Erythroblast (primary cell): ENCODE data around the gene AP3S2.
"Not testable (repeated sequence)": the region's sequence is repeated elsewhere in the genome, so short reads cannot be mapped to it uniquely, and the experiment has no call there.

Source experiments
- DNase-seq, 2 experiments: peaks; one replicate each; lab custom pipeline; 2025; lab: John Stamatoyannopoulos, UW
- GATA1 ChIP-seq: IDR thresholded peaks from 2 replicates; pipeline ENCODE4 v1.6.1; 2011; ENCODE audit warnings: low read depth, mild to moderate bottlenecking, control low read depth, low read length, moderate library complexity
- POLR2A ChIP-seq: IDR thresholded peaks from 2 replicates; pipeline ENCODE4 v1.6.1; 2011; ENCODE audit warnings: mild to moderate bottlenecking, low read length

AP3S2 gene

GRCh38 chr15:89790206-89790605 is 103.6 kb downstream of the AP3S2 start:
- no peak for TF ChIP-seq GATA1
- no peak for TF ChIP-seq POLR2A
- DNase-seq = no peak

GRCh38 chr15:89788585-89788984 is 105.2 kb downstream of the AP3S2 start:
- DNase-seq = not testable (repeated sequence)

- TF ChIP-seq GATA1 = no peak
- no peak for TF ChIP-seq POLR2A
- no peak for DNase-seq
These were observed 105.8 kb downstream of the AP3S2 start for GRCh38 chr15:89787944-89788343.

- TF ChIP-seq POLR2A = no peak
- no peak for TF ChIP-seq GATA1
- DNase-seq = no peak
These were observed 108.0 kb downstream of the AP3S2 start for GRCh38 chr15:89785774-89786140.

- no peak for TF ChIP-seq GATA1
- TF ChIP-seq POLR2A = no peak
- no peak for DNase-seq
These were observed 108.6 kb downstream of the AP3S2 start for GRCh38 chr15:89785064-89785773.

GRCh38 chr15:89784686-89784960 is 109.2 kb downstream of the AP3S2 start:
- DNase-seq = no peak
- no peak for TF ChIP-seq GATA1
- no peak for TF ChIP-seq POLR2A

GRCh38 chr15:89783861-89784685 is 109.7 kb downstream of the AP3S2 start:
- no peak for TF ChIP-seq GATA1
- no peak for TF ChIP-seq POLR2A
- DNase-seq = no peak

- no peak for TF ChIP-seq POLR2A
- no peak for TF ChIP-seq GATA1
- peak; percentile 63 to 87 for DNase-seq
These were observed 110.5 kb downstream of the AP3S2 start for GRCh38 chr15:89783111-89783860.

GRCh38 chr15:89782619-89782950 is 111.2 kb downstream of the AP3S2 start:
- not testable (repeated sequence) for DNase-seq

- DNase-seq = peak in 1 of 2 experiments; percentile 14
- TF ChIP-seq POLR2A (no peak), GATA1 (no peak)
These were observed 111.7 kb downstream of the AP3S2 start for GRCh38 chr15:89781891-89782618.

- no peak for DNase-seq
- TF ChIP-seq POLR2A (no peak), GATA1 (no peak)
These were observed 112.7 kb downstream of the AP3S2 start for GRCh38 chr15:89781055-89781454.

GRCh38 chr15:89780601-89781000 is 113.2 kb downstream of the AP3S2 start:
- no peak for DNase-seq
- no peak for TF ChIP-seq POLR2A
- no peak for TF ChIP-seq GATA1
